WTC11 (cell line): ENCODE results near the gene DCBLD2. TPM values are rescaled to one million over a fixed set of nuclear protein-coding genes. Genes with fewer than 3 reads are reported as not detected.

Experiments used
- ATAC-seq: fragments of 200-7000 bp; cut with Tn5 transposase; 2 replicates; pipeline ENCODE4 v1.10.0; 2021; ENCODE audit warnings: mild to moderate bottlenecking, moderate library complexity
- CTCF ChIA-PET: fragments of 300-600 bp; sonication (Branson Sonifier 250); formaldehyde crosslinking; loops from one replicate; lab custom pipeline; 2021; ENCODE audit warnings: antibody characterized with exemption; lab: Charles Lee
- POLR2A ChIA-PET: fragments of 350-600 bp; sonication (Branson Sonifier 250); formaldehyde crosslinking; loops from one replicate; lab custom pipeline; 2021; ENCODE audit warnings: antibody characterized with exemption; lab: Charles Lee
- DNase-seq: peaks from one replicate; pipeline ENCODE4 v3.0.0; 2021; ENCODE audit warnings: low spot score
- H3K27ac Mint-ChIP-seq: 2 replicates; pipeline ENCODE4 v1.8.0; 2021; ENCODE audit warnings: mixed read lengths
- H3K27me3 Mint-ChIP-seq: 2 replicates; pipeline ENCODE4 v1.8.0; 2021; ENCODE audit warnings: low read depth, mild to moderate bottlenecking, moderate library complexity, mixed read lengths
- H3K36me3 Mint-ChIP-seq: 2 replicates; pipeline ENCODE4 v1.8.0; 2021; ENCODE audit warnings: mixed read lengths
- H3K4me1 Mint-ChIP-seq: 2 replicates; pipeline ENCODE4 v1.8.0; 2022; ENCODE audit warnings: mixed read lengths
- H3K4me3 Mint-ChIP-seq: 2 replicates; pipeline ENCODE4 v1.8.0; 2021; ENCODE audit warnings: mild to moderate bottlenecking, moderate library complexity, mixed read lengths
- H3K9me3 Mint-ChIP-seq: 2 replicates; pipeline ENCODE4 v1.8.0; 2021; ENCODE audit warnings: mixed read lengths
- AFF4 ChIP-seq: sonication (generic); formaldehyde crosslinking; IDR thresholded peaks from 2 replicates; pipeline ENCODE4 v1.8.1; 2023; ENCODE audit warnings: mild to moderate bottlenecking, missing genetic modification reagents, borderline replicate concordance
- AR ChIP-seq: fragments of 250-450 bp; sonication (Bioruptor Pico); IDR thresholded peaks from 2 replicates; pipeline ENCODE4 v1.9.0; 2021; ENCODE audit warnings: mild to moderate bottlenecking
- CBFB ChIP-seq: sonication (generic); formaldehyde crosslinking; IDR thresholded peaks from 2 replicates; pipeline ENCODE4 v1.8.1; 2022; ENCODE audit warnings: mild to moderate bottlenecking, low read depth, missing genetic modification reagents
- ETV6 ChIP-seq: sonication (generic); formaldehyde crosslinking; IDR thresholded peaks from 2 replicates; pipeline ENCODE4 v1.8.1; 2022; ENCODE audit warnings: mild to moderate bottlenecking, missing genetic modification reagents
- FOXP1 ChIP-seq: sonication (generic); formaldehyde crosslinking; IDR thresholded peaks from 2 replicates; pipeline ENCODE4 v1.8.0; 2022; ENCODE audit warnings: missing genetic modification reagents, mild to moderate bottlenecking, moderate library complexity, borderline replicate concordance
- FOXP4 ChIP-seq: sonication (generic); formaldehyde crosslinking; IDR thresholded peaks from 2 replicates; pipeline ENCODE4 v1.8.0; 2022; ENCODE audit warnings: mild to moderate bottlenecking, missing genetic modification reagents
- GTF2I ChIP-seq: fragments of 250-450 bp; sonication (Bioruptor Pico); conservative IDR thresholded peaks from 2 replicates; pipeline ENCODE4 v1.4.0; 2021; ENCODE audit warnings: mild to moderate bottlenecking
- NFATC4 ChIP-seq: fragments of 250-450 bp; sonication (Bioruptor Pico); IDR thresholded peaks from 2 replicates; pipeline ENCODE4 v1.9.0; 2021; ENCODE audit warnings: mild to moderate bottlenecking
- NFYB ChIP-seq: sonication (generic); formaldehyde crosslinking; conservative IDR thresholded peaks from 2 replicates; pipeline ENCODE4 v1.8.0; 2022; ENCODE audit warnings: low read depth, missing genetic modification reagents
- NR1H2 ChIP-seq: sonication (generic); formaldehyde crosslinking; IDR thresholded peaks from 2 replicates; pipeline ENCODE4 v1.9.0; 2021; ENCODE audit warnings: mild to moderate bottlenecking, moderate library complexity, missing genetic modification reagents
- SMAD3 ChIP-seq: sonication (generic); formaldehyde crosslinking; IDR thresholded peaks from 2 replicates; pipeline ENCODE4 v1.8.0; 2022; ENCODE audit warnings: missing genetic modification reagents, mild to moderate bottlenecking, borderline replicate concordance
- ZBTB43 ChIP-seq: sonication (generic); formaldehyde crosslinking; IDR thresholded peaks from 2 replicates; pipeline ENCODE4 v1.8.1; 2023; ENCODE audit warnings: mild to moderate bottlenecking, missing genetic modification reagents
- ZNF121 ChIP-seq: sonication (generic); formaldehyde crosslinking; IDR thresholded peaks from 2 replicates; pipeline ENCODE4 v1.8.0; 2023; ENCODE audit warnings: missing genetic modification reagents
- ZNF425 ChIP-seq: fragments of 250-450 bp; sonication (Bioruptor Pico); conservative IDR thresholded peaks from 2 replicates; pipeline ENCODE4 v1.9.0; 2021; ENCODE audit warnings: mild to moderate bottlenecking
- total RNA-seq: library from RNA; stranded (reverse); gene quantifications from 3 replicates; pipeline ENCODE4 v1.2.3, GENCODE V29; 2021

Gene DCBLD2
- total RNA-seq, 1 experiment from 2014 or later: 47.9 TPM

GRCh38 chr3:98917608-98918007 lies 16.1 kb upstream of the DCBLD2 start:
- H3K27me3 Mint-ChIP-seq: no peaks in the 10 kb centered on the region
- no peaks in the 10 kb centered on the region for H3K36me3 Mint-ChIP-seq
- no peak overlapping the region for H3K4me3 Mint-ChIP-seq
- no peak for ATAC-seq
- H3K4me1 Mint-ChIP-seq: no peaks in the 10 kb centered on the region
- TF ChIP-seq FOXP4 (CRISPR knock-in tag): no peak
- no peak for TF ChIP-seq ZNF425
- no peak for TF ChIP-seq ZNF121
- no peak for TF ChIP-seq NFATC4 (CRISPR knock-in tag)
- no peak for TF ChIP-seq CBFB (CRISPR knock-in tag)
- no peak for TF ChIP-seq NFYB
- no peak for TF ChIP-seq FOXP1 (CRISPR knock-in tag)
- no peak for TF ChIP-seq GTF2I
- TF ChIP-seq ETV6 (CRISPR knock-in tag): no peak
- no peak for TF ChIP-seq AFF4 (CRISPR knock-in tag)
- no peak for TF ChIP-seq AR (CRISPR knock-in tag)
- no peak for TF ChIP-seq NR1H2 (CRISPR knock-in tag)
- TF ChIP-seq, all 79 proteins: peak for 0
- H3K27ac Mint-ChIP-seq: no peak overlapping the region
- no peak for DNase-seq
- H3K9me3 Mint-ChIP-seq: no peaks in the 10 kb centered on the region
- ChIA-PET POLR2A (no interaction called here), CTCF (no interaction called here)

GRCh38 chr3:98914210-98915080 lies 12.9 kb upstream of the DCBLD2 start:
- DNase-seq: no peak
- Mint-ChIP-seq H3K36me3 (peaks cover 16% of the 10 kb centered on the region), H3K4me3 (no peak overlapping the region), H3K27me3 (peaks cover 9% of the 10 kb centered on the region; the same call in 1 of the 2 replicates), H3K4me1 (no peaks in the 10 kb centered on the region), H3K27ac (no peak overlapping the region), H3K9me3 (peaks cover 20% of the 10 kb centered on the region)
- CTCF ChIA-PET: no interaction called here
- POLR2A ChIA-PET: no interaction called here
- ATAC-seq: no peak
- TF ChIP-seq SMAD3 (CRISPR knock-in tag): no peak
- no peak for TF ChIP-seq AFF4 (CRISPR knock-in tag)
- TF ChIP-seq ZBTB43: no peak
- no peak for TF ChIP-seq AR (CRISPR knock-in tag)
